IPS-18a (cell line): ENCODE data around the gene CTIF.

Experiments
- H3K27ac ChIP-seq: one replicate; pipeline ENCODE4 v1.5.1; 2013; ENCODE audit warnings: low read length
- H3K27me3 ChIP-seq: one replicate; pipeline ENCODE4 v1.6.1; 2013; ENCODE audit warnings: mild to moderate bottlenecking, low read length; ENCODE audit not compliant: control insufficient read depth, insufficient read depth
- H3K36me3 ChIP-seq: one replicate; pipeline ENCODE4 v1.6.1; 2013; ENCODE audit warnings: low read depth, low read length; ENCODE audit not compliant: control insufficient read depth
- H3K4me1 ChIP-seq: one replicate; pipeline ENCODE4 v1.6.1; 2013; ENCODE audit warnings: low read depth, low read length; ENCODE audit not compliant: control insufficient read depth
- H3K4me3 ChIP-seq: one replicate; pipeline ENCODE4 v1.5.1; 2013; ENCODE audit warnings: low read length
- H3K9ac ChIP-seq: one replicate; pipeline ENCODE4 v1.6.1; 2013; ENCODE audit warnings: mild to moderate bottlenecking, low read length, moderate library complexity
- H3K9me3 ChIP-seq: one replicate; pipeline ENCODE4 v1.6.1; 2013; ENCODE audit warnings: low read depth, low read length; ENCODE audit not compliant: control insufficient read depth

Gene CTIF

DNA sequence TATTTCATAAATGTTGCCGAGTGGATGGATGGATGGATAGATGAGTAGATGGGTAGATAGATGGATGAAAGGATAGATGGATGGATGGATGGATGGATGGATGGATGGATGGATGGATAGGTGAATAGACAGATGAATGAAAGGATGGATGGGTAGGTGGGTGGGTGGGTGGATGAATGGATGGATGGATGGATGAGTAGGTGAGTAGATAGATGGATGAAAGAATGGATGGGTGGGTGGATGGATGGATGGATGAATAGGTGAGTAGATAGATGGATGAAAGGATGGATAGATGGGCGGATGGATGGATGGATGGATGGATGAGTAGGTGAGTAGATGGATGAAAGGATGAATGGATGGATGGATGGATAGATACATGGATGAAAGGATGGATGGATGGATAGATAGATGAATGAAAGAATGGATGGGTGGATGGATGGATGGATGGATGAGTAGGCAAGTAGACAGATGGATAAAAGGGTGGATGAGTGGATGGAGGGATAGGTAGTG lies 307.6 kb downstream of the CTIF start:
- Histone ChIP-seq H3K4me1 (peaks cover 24% of the 10 kb centered on the region), H3K27ac (no peak overlapping the region), H3K4me3 (no peak overlapping the region), H3K9me3 (no peaks in the 10 kb centered on the region), H3K9ac (no peak overlapping the region), H3K27me3 (no peaks in the 10 kb centered on the region), H3K36me3 (no peaks in the 10 kb centered on the region)

DNA sequence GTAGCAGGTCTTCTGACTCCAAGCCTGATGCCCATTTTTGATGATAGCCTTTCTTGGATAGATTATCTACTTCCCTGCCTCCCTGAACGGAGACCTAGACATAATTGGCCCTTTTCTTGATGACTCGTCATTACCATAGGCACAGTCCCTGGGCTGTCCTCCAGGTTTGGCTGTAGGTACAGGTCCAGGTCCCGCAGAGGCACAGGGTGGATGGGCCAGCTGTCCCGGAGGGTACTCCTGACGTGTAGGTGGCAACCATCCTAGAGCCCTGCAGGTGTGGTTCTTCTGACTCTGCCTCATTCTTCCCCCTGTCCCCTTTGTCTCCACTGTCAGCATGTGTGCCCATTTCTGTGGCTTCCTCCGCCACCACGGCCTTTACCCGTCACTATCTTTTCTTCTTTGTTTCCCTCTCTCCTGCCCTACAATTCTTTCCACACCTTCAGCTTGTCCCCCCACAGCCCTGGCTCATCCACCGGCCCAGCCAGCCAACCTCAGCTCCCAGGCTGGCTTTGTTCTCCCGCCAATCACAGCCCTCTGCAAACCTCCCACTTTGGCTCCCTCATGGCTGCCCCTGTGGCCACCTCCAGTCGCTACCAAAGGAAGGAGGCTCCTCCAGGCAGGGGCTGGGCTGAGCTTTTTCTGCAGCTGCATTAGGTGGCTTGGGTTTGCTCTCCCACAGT lies 309.1 kb downstream of the CTIF start:
- Histone ChIP-seq H3K9ac (no peak overlapping the region), H3K36me3 (no peaks in the 10 kb centered on the region), H3K4me3 (no peak overlapping the region), H3K9me3 (no peaks in the 10 kb centered on the region), H3K27ac (no peak overlapping the region), H3K4me1 (peaks cover 19% of the 10 kb centered on the region), H3K27me3 (no peaks in the 10 kb centered on the region)

DNA sequence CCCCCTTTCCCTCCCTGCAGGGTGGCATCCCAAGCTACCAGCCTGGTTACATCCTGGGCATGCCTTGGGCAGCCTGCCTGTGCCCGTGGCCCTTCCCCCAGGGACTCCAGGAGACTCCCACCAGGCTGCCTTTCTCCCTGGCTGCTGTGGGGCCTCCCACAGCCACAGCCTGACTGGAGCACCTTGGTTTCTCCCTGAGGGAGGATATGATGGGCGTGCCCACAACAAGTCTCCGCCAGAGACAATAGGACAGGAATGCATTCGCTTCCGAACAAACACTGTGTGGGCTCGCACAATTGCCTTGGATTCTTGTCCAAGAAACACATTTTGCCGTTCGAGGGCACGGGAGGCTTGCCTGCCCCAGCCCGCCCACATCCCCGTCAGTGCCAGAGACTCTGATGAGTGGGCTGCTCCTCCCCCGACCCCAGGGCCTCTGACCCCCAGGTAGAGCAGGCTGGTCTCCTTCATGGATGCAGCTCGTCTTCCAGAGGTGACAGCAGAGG lies 309.9 kb downstream of the CTIF start:
- Histone ChIP-seq H3K36me3 (no peaks in the 10 kb centered on the region), H3K4me3 (no peak overlapping the region), H3K4me1 (peaks cover 19% of the 10 kb centered on the region), H3K9ac (no peak overlapping the region), H3K9me3 (no peaks in the 10 kb centered on the region), H3K27ac (no peak overlapping the region), H3K27me3 (no peaks in the 10 kb centered on the region)

DNA sequence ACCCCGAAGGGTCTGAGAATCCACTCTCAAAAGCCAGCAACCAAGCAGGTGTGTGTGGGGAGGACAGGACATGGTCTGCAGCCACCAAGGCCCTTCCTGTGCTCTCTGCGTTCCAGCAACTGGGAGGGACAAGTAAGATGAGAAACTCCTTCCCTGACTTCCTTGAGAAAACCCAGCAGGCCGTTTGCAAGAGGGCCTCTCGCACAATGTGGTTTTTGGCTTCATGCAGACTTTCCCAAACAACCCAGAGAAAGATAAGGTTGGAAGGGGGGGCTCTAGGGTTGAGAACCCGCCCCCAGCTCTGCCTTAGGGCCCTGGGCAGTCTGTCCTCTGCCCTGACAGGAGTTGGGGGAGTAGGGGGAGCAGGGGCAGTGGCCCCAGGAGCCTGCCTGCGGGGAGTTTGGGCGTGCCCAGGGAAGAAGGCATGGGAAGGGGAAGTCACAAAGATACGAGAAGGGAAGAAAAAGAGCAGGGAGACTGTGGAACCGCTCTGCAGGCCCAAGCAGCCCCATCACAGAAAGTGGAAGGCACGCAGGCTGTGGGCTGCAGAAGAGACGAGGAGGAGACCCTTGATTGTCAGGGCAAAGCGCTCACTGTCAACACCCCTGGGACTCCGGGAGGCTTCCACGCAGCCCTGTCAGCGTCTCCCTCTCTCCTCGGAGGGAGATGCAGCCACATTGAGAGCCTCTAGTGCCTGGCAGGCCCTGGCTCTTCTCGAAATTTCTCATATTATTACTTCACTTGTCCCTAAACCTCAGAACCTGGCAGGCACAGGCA lies 312.2 kb downstream of the CTIF start:
- H3K27ac ChIP-seq: no peak overlapping the region
- H3K4me3 ChIP-seq: no peak overlapping the region
- H3K27me3 ChIP-seq: no peaks in the 10 kb centered on the region
- no peaks in the 10 kb centered on the region for H3K36me3 ChIP-seq
- no peaks in the 10 kb centered on the region for H3K9me3 ChIP-seq
- no peak overlapping the region for H3K9ac ChIP-seq
- H3K4me1 ChIP-seq: peaks cover 19% of the 10 kb centered on the region

DNA sequence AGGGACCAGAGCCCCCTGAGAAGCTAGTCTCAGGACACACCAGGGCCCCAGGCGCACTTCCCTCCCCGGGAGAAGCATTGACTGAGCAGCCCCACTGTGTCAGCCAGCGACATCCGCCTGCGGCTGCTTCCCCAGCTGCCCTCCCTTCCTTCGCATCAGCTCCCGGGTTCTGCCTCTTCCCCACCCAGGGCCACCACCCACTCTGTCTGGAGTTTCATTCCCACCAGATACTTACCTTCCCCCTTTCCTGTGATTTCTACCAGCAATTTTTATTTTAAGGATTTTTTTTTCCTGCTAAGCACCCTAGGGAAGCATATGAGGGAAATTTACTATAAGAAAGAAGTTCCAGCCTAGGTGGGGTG lies 312.7 kb downstream of the CTIF start:
- H3K27ac ChIP-seq: no peak overlapping the region
- H3K9me3 ChIP-seq: no peaks in the 10 kb centered on the region
- H3K36me3 ChIP-seq: no peaks in the 10 kb centered on the region
- no peaks in the 10 kb centered on the region for H3K27me3 ChIP-seq
- no peak overlapping the region for H3K9ac ChIP-seq
- peaks cover 19% of the 10 kb centered on the region for H3K4me1 ChIP-seq
- no peak overlapping the region for H3K4me3 ChIP-seq

DNA sequence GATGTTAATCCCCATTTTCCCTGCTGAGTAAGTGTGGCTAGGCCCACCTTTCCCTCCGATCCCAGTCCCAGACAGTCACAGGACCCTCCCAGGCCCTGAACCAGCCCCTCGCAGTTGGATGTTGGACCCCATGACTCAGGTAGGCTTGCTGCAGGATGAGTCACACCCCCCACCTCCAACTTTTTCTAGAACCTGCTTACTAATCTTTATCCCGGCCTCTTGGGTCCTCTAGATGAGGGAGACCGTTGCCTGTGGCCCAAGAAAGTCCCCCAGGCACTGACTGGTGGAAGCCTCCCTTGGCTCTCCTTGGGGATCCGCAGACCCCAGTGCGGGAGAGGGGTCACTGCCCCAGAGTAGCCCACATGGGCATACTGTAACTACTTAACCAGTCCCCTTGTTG lies 313.5 kb downstream of the CTIF start:
- H3K27ac ChIP-seq: no peak overlapping the region
- H3K27me3 ChIP-seq: no peaks in the 10 kb centered on the region
- no peak overlapping the region for H3K9ac ChIP-seq
- H3K36me3 ChIP-seq: no peaks in the 10 kb centered on the region
- H3K4me3 ChIP-seq: no peak overlapping the region
- no peaks in the 10 kb centered on the region for H3K9me3 ChIP-seq
- H3K4me1 ChIP-seq: peaks cover 19% of the 10 kb centered on the region

DNA sequence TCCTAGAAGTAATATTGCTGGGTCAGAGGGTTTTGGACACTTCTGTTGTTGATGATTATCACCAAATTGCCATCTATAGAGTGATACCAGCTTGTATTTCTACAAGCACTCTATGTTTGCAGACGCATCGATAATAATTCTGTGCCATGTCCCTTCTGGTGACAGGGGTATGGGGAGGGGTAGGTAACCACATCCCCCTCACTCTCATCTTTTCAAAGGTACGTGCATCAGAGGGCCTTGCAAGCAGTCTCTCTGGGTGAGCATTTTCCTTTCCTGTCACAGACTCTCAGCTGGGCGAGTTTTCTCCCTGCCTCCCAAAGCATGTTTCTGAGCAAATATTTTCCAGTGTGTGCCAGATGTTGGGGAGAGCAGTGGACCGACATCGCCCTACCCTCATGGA lies 314.0 kb downstream of the CTIF start:
- no peak overlapping the region for H3K4me3 ChIP-seq
- H3K27ac ChIP-seq: no peak overlapping the region
- H3K36me3 ChIP-seq: no peaks in the 10 kb centered on the region
- peaks cover 19% of the 10 kb centered on the region for H3K4me1 ChIP-seq
- no peaks in the 10 kb centered on the region for H3K27me3 ChIP-seq
- H3K9ac ChIP-seq: no peak overlapping the region
- H3K9me3 ChIP-seq: no peaks in the 10 kb centered on the region

DNA sequence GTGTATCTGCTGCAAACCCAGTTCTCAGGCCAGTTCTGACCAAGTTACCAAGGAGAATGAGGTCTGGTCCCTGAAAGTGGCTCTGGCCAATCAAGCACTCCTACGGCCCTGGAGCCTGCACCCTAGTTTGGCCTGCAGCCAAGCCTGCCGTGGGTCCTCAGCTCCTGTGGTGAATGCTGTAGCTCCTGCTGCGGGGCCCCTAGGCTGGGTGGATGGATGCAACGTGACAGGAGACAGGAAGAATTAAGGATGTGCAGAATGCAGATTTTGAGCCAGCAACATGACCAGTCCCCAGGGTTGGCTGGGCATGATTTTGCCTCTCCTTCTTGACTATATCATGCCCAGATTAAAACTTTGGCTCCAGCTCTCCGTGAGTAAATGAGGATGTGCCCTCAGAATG lies 314.8 kb downstream of the CTIF start:
- Histone ChIP-seq H3K27me3 (no peaks in the 10 kb centered on the region), H3K4me3 (no peak overlapping the region), H3K4me1 (peaks cover 18% of the 10 kb centered on the region), H3K9me3 (no peaks in the 10 kb centered on the region), H3K9ac (no peak overlapping the region), H3K36me3 (no peaks in the 10 kb centered on the region), H3K27ac (no peak overlapping the region)

DNA sequence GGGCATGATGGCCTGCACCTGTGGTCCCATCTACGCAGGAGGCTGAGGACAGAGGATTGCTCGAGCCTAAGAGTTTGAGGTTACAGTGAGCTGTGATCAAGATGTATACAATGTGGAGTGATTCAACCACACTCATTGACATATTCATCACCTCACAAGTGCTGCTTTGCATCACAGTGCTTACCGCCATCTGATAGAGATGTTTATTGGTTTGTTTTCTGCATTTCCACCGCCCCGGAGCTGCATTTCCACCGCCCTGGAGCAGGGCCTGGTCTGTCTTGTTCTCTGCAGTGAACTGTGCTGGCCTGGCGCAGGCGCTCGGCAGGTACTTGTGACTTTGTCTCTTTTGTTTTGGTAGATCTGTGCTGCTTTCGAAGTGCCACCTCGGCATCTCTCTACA lies 315.9 kb downstream of the CTIF start:
- H3K9ac ChIP-seq: no peak overlapping the region

DNA sequence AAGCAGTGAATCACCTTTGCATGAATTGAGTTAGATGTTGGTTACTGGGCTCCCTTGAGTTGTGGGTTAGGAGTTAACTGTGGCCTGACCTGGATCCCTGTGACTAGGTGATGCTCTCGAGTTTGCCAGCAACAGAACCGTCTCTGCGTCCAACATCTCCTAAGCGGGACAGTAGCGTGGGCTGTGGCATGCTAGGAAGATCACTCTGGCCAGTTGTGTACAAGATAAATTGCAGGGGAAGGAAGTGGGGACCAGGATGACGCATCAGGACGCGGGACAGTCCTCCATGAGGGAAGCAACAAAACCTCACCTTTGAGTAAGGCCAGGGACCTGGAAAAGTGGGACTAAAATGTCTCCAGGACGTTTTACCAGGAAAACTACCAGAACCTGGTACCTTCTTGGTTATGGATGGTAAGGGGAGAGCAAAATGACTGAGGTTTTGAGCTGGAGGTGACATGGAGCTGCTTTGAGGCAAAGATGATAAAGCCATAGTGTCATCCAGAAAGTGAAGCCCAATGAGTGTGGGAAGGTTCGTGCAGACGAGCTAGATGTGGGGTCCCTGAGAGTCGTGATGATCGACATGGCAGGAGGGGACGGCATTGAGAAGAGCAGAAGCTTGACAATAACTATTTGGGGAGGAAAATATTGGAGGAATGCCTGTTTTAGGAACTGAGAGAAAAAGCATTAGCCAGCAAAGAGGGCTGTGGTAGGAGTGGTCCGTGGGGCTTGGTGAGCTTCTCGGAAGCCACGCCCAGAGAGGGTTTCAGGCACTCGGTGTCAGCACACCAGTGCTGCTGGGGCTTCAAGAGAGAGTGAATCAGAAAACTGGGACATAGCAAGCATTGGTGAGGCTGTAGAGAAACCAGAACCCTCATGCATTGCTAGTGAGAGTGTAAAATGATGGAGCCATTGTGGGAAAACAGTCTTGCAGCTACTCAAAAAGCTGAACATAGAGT lies 316.9 kb downstream of the CTIF start:
- Histone ChIP-seq H3K9me3 (no peaks in the 10 kb centered on the region), H3K9ac (no peak overlapping the region), H3K36me3 (no peaks in the 10 kb centered on the region), H3K27me3 (no peaks in the 10 kb centered on the region), H3K4me3 (no peak overlapping the region), H3K4me1 (peaks cover 27% of the 10 kb centered on the region), H3K27ac (no peak overlapping the region)

More for the DNA sequence above, 315.9 kb downstream of the CTIF start:
- no peaks in the 10 kb centered on the region for H3K36me3 ChIP-seq
- no peaks in the 10 kb centered on the region for H3K9me3 ChIP-seq
- no peak overlapping the region for H3K27ac ChIP-seq
- no peak overlapping the region for H3K4me3 ChIP-seq
- H3K27me3 ChIP-seq: no peaks in the 10 kb centered on the region
- H3K4me1 ChIP-seq: peaks cover 21% of the 10 kb centered on the region

DNA sequence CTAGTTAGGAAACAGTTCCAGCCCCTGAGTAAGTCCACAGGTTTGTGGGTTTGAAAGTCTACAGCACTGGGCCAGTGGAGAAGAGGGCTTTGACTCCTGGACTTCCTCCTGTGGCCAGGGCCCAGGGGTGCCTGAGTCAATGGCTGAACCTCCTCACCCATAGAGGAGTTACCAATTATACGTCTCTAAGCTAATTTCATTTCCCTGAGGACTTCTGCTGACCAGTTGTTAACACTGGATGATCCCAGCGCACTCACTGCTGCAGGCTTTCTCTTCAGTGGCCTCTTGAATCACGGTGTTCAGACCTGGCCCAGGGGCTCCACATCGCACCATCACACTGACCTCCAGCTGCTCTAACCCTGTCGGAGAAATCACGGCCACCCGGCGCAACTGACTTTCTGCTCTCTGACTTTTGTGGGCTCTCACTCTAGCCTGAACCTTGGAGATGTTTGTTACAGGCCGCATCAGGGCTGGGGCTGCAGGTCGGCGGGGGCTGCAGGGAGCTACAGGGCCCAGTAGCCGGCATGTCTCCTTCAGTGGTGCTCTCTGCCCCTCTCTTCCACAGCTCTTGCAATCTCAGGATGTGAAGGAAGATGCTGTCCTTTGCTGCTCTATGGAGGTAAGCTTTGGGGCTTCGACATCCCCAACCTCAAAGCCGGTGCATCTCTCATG lies 318.3 kb downstream of the CTIF start:
- no peak overlapping the region for H3K9ac ChIP-seq

More for the DNA sequence above, 318.3 kb downstream of the CTIF start:
- no peaks in the 10 kb centered on the region for H3K36me3 ChIP-seq
- no peak overlapping the region for H3K4me3 ChIP-seq
- H3K27me3 ChIP-seq: no peaks in the 10 kb centered on the region
- H3K27ac ChIP-seq: no peak overlapping the region
- peaks cover 22% of the 10 kb centered on the region for H3K4me1 ChIP-seq
- no peaks in the 10 kb centered on the region for H3K9me3 ChIP-seq
